DND-41 (cell line): ENCODE results near the gene TRAPPC10.

Source experiments
- ATAC-seq: fragments of 200-7000 bp; cut with Tn5 transposase; 3 replicates; pipeline ENCODE4 v1.9.1; 2021; ENCODE audit warnings: low read depth; ENCODE audit not compliant: insufficient read depth
- DNase-seq: peaks from one replicate; pipeline ENCODE4 v3.0.0-alpha.2; 2020
- H2AFZ ChIP-seq: 2 replicates; pipeline ENCODE4 v1.6.0; 2012; ENCODE audit warnings: low read depth, low read length
- H3K27ac ChIP-seq: 2 replicates; pipeline ENCODE4 v1.5.1; 2012; ENCODE audit warnings: low read length, inconsistent platforms
- H3K27me3 ChIP-seq: fragments of 200-600 bp; sonication (generic); 2 replicates; pipeline ENCODE4 v1.6.0; 2012; ENCODE audit warnings: low read length, mild to moderate bottlenecking, inconsistent platforms; ENCODE audit not compliant: insufficient read depth, poor library complexity
- H3K36me3 ChIP-seq: 2 replicates; pipeline ENCODE4 v1.5.1; 2012; ENCODE audit warnings: low read length, inconsistent platforms; ENCODE audit not compliant: insufficient read depth
- H3K4me1 ChIP-seq: 2 replicates; pipeline ENCODE4 v1.5.1; 2012; ENCODE audit warnings: mild to moderate bottlenecking, low read length; ENCODE audit not compliant: insufficient read depth
- H3K4me2 ChIP-seq: 2 replicates; pipeline ENCODE4 v1.6.0; 2012; ENCODE audit warnings: mild to moderate bottlenecking, moderate library complexity, low read length, inconsistent platforms; ENCODE audit not compliant: insufficient read depth
- H3K4me3 ChIP-seq, 2 experiments: fragments of 200-600 bp in 1 of 2; shearing (Covaris generic) in 1 of 2; 2 replicates each; pipeline ENCODE4 v1.5.1; 2012 to 2016; ENCODE audit warnings: inconsistent platforms in 2 of 2, low read length in 2 of 2, mild to moderate bottlenecking in 2 of 2, low read depth in 1 of 2, moderate library complexity in 1 of 2
- H3K79me2 ChIP-seq: 2 replicates; pipeline ENCODE4 v1.6.0; 2012; ENCODE audit warnings: low read length, inconsistent platforms; ENCODE audit not compliant: insufficient read depth
- H3K9ac ChIP-seq: 2 replicates; pipeline ENCODE4 v1.6.0; 2012; ENCODE audit warnings: low read depth, mild to moderate bottlenecking, inconsistent platforms, low read length, moderate library complexity
- H3K9me3 ChIP-seq: 2 replicates; pipeline ENCODE4 v1.5.1; 2012; ENCODE audit warnings: low read length, moderate library complexity, mild to moderate bottlenecking, inconsistent platforms; ENCODE audit not compliant: insufficient read depth, severe bottlenecking
- H4K20me1 ChIP-seq: 2 replicates; pipeline ENCODE4 v1.6.0; 2012; ENCODE audit warnings: low read length; ENCODE audit not compliant: insufficient read depth
- CTCF ChIP-seq: IDR thresholded peaks from 2 replicates; pipeline ENCODE4 v1.5.1; 2012; ENCODE audit warnings: borderline replicate concordance, low read length, moderate library complexity, mild to moderate bottlenecking; ENCODE audit not compliant: poor library complexity, severe bottlenecking; ENCODE audit errors: extremely low read depth
- EZH2 ChIP-seq: IDR thresholded peaks from 3 replicates; pipeline ENCODE4 v1.6.1; 2012; ENCODE audit warnings: borderline replicate concordance, low read depth, mild to moderate bottlenecking, moderate library complexity, low read length, inconsistent platforms; ENCODE audit not compliant: severe bottlenecking

TRAPPC10 gene

DNA sequence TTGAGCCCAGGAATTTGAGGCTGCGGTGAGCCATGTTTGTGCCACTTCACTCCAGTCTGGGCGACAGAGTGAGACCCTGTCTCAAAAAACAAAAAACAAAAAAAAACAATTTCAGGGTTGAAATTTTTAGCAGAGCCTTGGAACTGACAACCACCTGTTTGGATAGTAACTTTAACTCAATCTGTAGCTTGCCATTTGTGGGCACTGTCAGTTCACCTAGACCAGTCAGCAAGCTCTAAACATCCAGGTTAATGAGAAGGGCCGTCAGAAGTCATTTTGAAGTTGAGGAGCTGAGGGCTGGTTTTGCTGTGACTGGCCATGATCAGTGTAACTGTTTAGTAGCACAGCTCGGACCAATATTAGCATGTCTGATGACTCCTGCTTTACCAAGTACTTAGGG is 8.4 kb downstream of the TRAPPC10 start:
- Histone ChIP-seq H3K9ac (no peak overlapping the region), H4K20me1 (peaks cover 80% of the 10 kb centered on the region), H3K4me2 (no peak overlapping the region), H3K36me3 (no peaks in the 10 kb centered on the region), H2AFZ (no peak overlapping the region), H3K27ac (no peak overlapping the region), H3K79me2 (peaks cover 97% of the 10 kb centered on the region), H3K9me3 (no peaks in the 10 kb centered on the region), H3K27me3 (no peaks in the 10 kb centered on the region), H3K4me3 (no peak overlapping the region), H3K4me1 (peaks cover 42% of the 10 kb centered on the region)
- no peak for DNase-seq
- ATAC-seq = no peak
- no peak for TF ChIP-seq CTCF
- no peak for TF ChIP-seq EZH2

DNA sequence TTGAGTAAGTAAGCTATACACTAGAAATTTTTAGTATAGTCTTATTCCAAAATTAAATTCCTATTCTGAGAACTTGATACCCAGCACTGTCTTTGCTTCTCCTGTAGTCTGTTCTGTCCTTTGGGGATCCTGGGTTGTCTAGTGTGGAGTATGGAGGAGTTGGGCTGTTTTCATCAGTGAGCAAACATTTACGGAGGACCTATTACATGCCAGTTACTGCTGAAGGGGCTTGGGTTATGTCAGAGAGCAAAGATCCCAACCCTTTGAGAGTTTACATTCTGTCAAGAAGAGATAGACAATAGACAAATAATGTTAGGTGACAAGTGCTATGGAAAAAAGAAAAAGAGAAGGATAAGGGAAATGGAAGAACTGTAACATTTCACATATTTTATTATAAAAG is 9.0 kb downstream of the TRAPPC10 start:
- H3K79me2 ChIP-seq = peaks cover 97% of the 10 kb centered on the region
- H4K20me1 ChIP-seq = peaks cover 82% of the 10 kb centered on the region
- no peak overlapping the region for H2AFZ ChIP-seq
- H3K27ac ChIP-seq = no peak overlapping the region
- no peak for ATAC-seq
- DNase-seq = no peak
- no peak overlapping the region for H3K9ac ChIP-seq
- no peaks in the 10 kb centered on the region for H3K9me3 ChIP-seq
- H3K27me3 ChIP-seq = no peaks in the 10 kb centered on the region
- H3K4me2 ChIP-seq = no peak overlapping the region
- H3K4me3 ChIP-seq = no peak overlapping the region
- TF ChIP-seq EZH2 = no peak
- no peak for TF ChIP-seq CTCF
- no peaks in the 10 kb centered on the region for H3K36me3 ChIP-seq
- peaks cover 37% of the 10 kb centered on the region for H3K4me1 ChIP-seq

GRCh38 chr21:44024257-44024656 is 12.1 kb downstream of the TRAPPC10 start:
- Histone ChIP-seq H3K4me2 (no peak overlapping the region), H3K9ac (no peak overlapping the region), H3K27ac (no peak overlapping the region), H4K20me1 (peaks cover 85% of the 10 kb centered on the region), H2AFZ (no peak overlapping the region), H3K79me2 (peaks cover 97% of the 10 kb centered on the region), H3K27me3 (no peaks in the 10 kb centered on the region), H3K36me3 (no peaks in the 10 kb centered on the region), H3K4me3 (no peak overlapping the region), H3K9me3 (no peaks in the 10 kb centered on the region), H3K4me1 (peaks cover 9% of the 10 kb centered on the region)
- DNase-seq (no peak), ATAC-seq (no peak)
- TF ChIP-seq EZH2 (no peak), CTCF (no peak)

- peaks cover 3% of the 10 kb centered on the region; the same call in 1 of the 2 replicates for H3K4me1 ChIP-seq
- DNase-seq (no peak), ATAC-seq (no peak)
- no peaks in the 10 kb centered on the region for H3K9me3 ChIP-seq
- no peak overlapping the region for H2AFZ ChIP-seq
- H3K4me2 ChIP-seq = no peak overlapping the region
- no peaks in the 10 kb centered on the region for H3K36me3 ChIP-seq
- no peak overlapping the region for H3K9ac ChIP-seq
- peaks cover 85% of the 10 kb centered on the region for H4K20me1 ChIP-seq
- no peak overlapping the region for H3K27ac ChIP-seq
- TF ChIP-seq CTCF (no peak), EZH2 (no peak)
- H3K4me3 ChIP-seq = no peak overlapping the region
- no peaks in the 10 kb centered on the region for H3K27me3 ChIP-seq
- H3K79me2 ChIP-seq = peaks cover 97% of the 10 kb centered on the region
These were observed 12.8 kb downstream of the TRAPPC10 start for GRCh38 chr21:44024887-44025353.
